Measurements from ENCODE around the gene IFNW1. TPM values are rescaled to one million over a fixed set of nuclear protein-coding genes. Genes with fewer than 3 reads are reported as not detected.
A peak's percentile ranks its signal among the peaks of the same experiment; 100 is the strongest.

IFNW1 gene
- total and polyA plus RNA-seq, 8 donors: not detected

- TF ChIP-seq POLR2AphosphoS5 (IDR thresholded peaks at IDR 0.05) (no peak), POLR2A (IDR thresholded peaks at IDR 0.05) (no peak), EP300 (IDR thresholded peaks at IDR 0.05) (no peak), CTCF (IDR thresholded peaks at IDR 0.05) (no peak)
- Histone ChIP-seq H3K9me3 (peaks cover 0 to 3% (median 0%) of the 10 kb centered on the region in 4 donors), H3K36me3 (no peaks in the 10 kb centered on the region), H3K4me1 (peaks cover 0 to 6% (median 0%) of the 10 kb centered on the region in 4 donors), H3K27ac (no peak overlapping the region), H3K27me3 (no peaks in the 10 kb centered on the region), H3K4me3 (no peak overlapping the region)
- 8 to 11% (median 10%) methylated on average over 3 of the region's 3 CpGs for WGBS, 5 donors
- DNase-seq: peak in 1 of 2 donors; percentile 17
- intact Hi-C loops (cut with DNase I; ENCODE audit: low total_unique reads): no loop called here
These were observed 12.5 kb upstream of the IFNW1 start for GRCh38 chr9:21154018-21154608.

DNA sequence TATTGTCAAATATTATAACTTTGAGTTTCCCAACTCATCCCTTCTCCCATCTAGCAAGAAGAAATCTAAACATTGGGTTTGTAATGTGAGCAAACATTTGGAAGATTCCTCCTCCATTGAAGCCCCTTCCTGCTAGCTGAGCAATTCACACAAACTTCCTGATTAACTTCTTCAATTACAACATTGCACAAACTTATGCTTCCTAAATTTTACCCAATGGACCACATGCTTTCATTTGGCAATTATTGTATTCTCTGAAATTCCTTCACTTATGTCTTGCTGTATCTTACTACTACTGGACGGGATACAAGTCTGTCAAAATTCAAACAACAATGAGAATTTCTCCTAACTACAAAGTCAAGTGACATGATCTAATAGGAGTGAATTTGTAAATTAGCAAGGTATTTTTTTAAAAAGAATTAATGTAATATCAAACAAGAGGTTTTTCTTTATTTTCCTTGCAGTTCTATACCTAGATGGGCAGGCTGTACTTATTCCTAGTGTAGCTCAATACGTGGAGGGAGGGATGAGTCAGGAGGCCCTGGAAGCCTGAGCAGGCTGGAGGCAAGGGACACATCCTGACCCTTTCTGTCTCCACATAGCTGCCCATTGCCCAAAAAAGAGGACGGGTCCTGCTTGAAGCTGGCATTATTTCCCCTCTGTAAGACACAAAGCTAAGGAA, 11.8 kb upstream of the IFNW1 start:
- peaks cover 0 to 3% (median under 1%) of the 10 kb centered on the region in 4 donors for H3K9me3 ChIP-seq
- intact Hi-C loops (cut with DNase I; ENCODE audit: low total_unique reads): no loop called here

GRCh38 chr9:21144603-21145002, 3.0 kb upstream of the IFNW1 start:
- 63 to 79% (median 71%) methylated on average over 1 of the region's 1 CpG for WGBS, 5 donors
- no peak for TF ChIP-seq POLR2A (IDR thresholded peaks at IDR 0.05)
- TF ChIP-seq EP300 (IDR thresholded peaks at IDR 0.05): no peak
- no peak for TF ChIP-seq POLR2AphosphoS5 (IDR thresholded peaks at IDR 0.05)
- no peak for TF ChIP-seq CTCF (IDR thresholded peaks at IDR 0.05)
- no peak overlapping the region for H3K27ac ChIP-seq
- H3K36me3 ChIP-seq: no peaks in the 10 kb centered on the region
- no peak for DNase-seq
- H3K27me3 ChIP-seq: no peaks in the 10 kb centered on the region
- H3K9me3 ChIP-seq: peaks cover 0 to 4% (median 2%) of the 10 kb centered on the region in 4 donors
- intact Hi-C loops (cut with DNase I; ENCODE audit: low total_unique reads): no loop called here
- H3K4me1 ChIP-seq: no peaks in the 10 kb centered on the region
- H3K4me3 ChIP-seq: no peak overlapping the region

More for the DNA sequence above, 11.8 kb upstream of the IFNW1 start:
- no peak overlapping the region for H3K27ac ChIP-seq
- H3K4me3 ChIP-seq: no peak overlapping the region
- TF ChIP-seq POLR2A (IDR thresholded peaks at IDR 0.05): no peak
- TF ChIP-seq EP300 (IDR thresholded peaks at IDR 0.05): no peak
- no peak for TF ChIP-seq CTCF (IDR thresholded peaks at IDR 0.05)
- TF ChIP-seq POLR2AphosphoS5 (IDR thresholded peaks at IDR 0.05): no peak
- no peaks in the 10 kb centered on the region for H3K27me3 ChIP-seq
- H3K4me1 ChIP-seq: peaks cover 0 to 6% (median 0%) of the 10 kb centered on the region in 4 donors
- DNase-seq: no peak
- no peaks in the 10 kb centered on the region for H3K36me3 ChIP-seq
- WGBS, 5 donors: 36 to 48% (median 39%) methylated on average over 3 of the region's 3 CpGs

DNA sequence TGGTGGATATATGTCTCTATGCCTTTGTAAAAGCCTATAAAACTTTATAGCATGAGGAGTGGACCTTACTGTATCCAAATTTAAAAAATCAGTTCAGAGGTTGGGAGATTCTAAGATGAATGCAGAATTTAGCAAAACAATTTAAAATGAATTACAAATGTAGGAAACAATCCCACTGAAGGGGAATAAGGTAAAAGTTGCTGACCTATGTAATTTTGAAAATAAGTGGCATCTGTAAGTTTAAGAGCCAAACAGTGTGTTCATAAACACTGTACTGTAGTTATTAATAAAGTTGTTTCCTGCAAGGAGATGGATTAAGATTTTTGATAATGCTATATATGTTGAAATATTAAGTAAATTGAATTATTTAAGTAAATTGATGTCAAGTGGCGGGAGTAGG, 4.6 kb downstream of the IFNW1 start:
- H3K4me1 ChIP-seq: no peaks in the 10 kb centered on the region
- 33 to 97% (median 92%) methylated on average over 1 of the region's 1 CpG for WGBS, 5 donors
- intact Hi-C loops (cut with DNase I; ENCODE audit: low total_unique reads): no loop called here
- H3K36me3 ChIP-seq: no peaks in the 10 kb centered on the region
- H3K27me3 ChIP-seq: no peaks in the 10 kb centered on the region
- no peak for TF ChIP-seq POLR2A (IDR thresholded peaks at IDR 0.05)
- no peak for TF ChIP-seq POLR2AphosphoS5 (IDR thresholded peaks at IDR 0.05)
- TF ChIP-seq CTCF (IDR thresholded peaks at IDR 0.05): no peak
- TF ChIP-seq EP300 (IDR thresholded peaks at IDR 0.05): no peak
- no peaks in the 10 kb centered on the region for H3K9me3 ChIP-seq
- no peak overlapping the region for H3K27ac ChIP-seq
- no peak overlapping the region for H3K4me3 ChIP-seq
- no peak for DNase-seq
